Adrenal gland (tissue), 5 donors: ENCODE data around the gene SRSF10.

Experiments
- POLR2A ChIP-seq, 2 donors: fragments of 450-650 bp; IDR thresholded peaks; one replicate each; pipeline ENCODE4 v1.6.1; 2017; ENCODE audit warnings: antibody characterized with exemption in 2 of 2, mild to moderate bottlenecking in 2 of 2, moderate library complexity in 1 of 2
- TF ChIP-seq, protein P1 (sequence below), 6 experiments: fragments of 450-650 bp in 4 of 6; fragments of 200-600 bp in 2 of 6; sonication (generic) in 1 of 6; IDR thresholded peaks; 1 replicate in 5 of 6; 2 replicates in 1 of 6; pipeline versions ENCODE4 v1.5.1 to v1.8.0; 2016 to 2021; ENCODE audit warnings: antibody characterized with exemption in 6 of 6, mild to moderate bottlenecking in 2 of 6, moderate library complexity in 1 of 6
- donor health status: DM: no; HTN: no; CAD: no.

DNA sequence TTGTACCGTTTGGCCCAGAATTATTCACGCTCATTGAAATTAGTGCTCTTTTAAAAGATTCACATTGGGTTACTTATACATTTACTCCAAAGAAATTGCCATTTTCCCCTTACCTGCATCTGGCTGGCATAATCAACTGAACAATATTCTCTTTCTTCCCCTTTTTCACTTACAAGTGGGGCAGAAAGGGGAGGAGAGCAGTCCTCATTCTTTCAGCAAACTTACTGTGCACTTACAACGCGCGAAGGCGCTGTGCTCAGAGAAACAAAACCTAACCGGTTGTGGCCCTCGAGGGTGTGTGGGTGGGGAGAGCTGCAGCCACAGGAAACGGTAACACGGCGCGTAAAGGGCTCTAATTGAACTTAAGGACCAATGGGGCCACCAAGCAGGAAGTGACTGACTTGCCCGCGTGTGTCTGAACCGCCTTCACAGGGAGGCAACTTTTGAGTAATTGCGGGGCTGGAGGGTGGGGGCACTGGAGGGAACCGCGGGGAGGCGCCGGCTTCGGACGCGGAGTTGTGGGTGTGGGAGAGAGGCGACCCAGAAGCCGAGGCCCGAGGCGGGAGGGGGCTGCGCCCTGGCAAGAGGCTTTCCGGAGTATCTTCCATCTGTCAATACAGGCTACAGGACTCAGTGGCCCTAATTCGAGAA lies 21.2 kb downstream of the SRSF10 start:
- no peak for TF ChIP-seq POLR2A (IDR thresholded peaks at IDR 0.05)
- TF ChIP-seq, protein P1, sequence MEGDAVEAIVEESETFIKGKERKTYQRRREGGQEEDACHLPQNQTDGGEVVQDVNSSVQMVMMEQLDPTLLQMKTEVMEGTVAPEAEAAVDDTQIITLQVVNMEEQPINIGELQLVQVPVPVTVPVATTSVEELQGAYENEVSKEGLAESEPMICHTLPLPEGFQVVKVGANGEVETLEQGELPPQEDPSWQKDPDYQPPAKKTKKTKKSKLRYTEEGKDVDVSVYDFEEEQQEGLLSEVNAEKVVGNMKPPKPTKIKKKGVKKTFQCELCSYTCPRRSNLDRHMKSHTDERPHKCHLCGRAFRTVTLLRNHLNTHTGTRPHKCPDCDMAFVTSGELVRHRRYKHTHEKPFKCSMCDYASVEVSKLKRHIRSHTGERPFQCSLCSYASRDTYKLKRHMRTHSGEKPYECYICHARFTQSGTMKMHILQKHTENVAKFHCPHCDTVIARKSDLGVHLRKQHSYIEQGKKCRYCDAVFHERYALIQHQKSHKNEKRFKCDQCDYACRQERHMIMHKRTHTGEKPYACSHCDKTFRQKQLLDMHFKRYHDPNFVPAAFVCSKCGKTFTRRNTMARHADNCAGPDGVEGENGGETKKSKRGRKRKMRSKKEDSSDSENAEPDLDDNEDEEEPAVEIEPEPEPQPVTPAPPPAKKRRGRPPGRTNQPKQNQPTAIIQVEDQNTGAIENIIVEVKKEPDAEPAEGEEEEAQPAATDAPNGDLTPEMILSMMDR (IDR thresholded peaks at IDR 0.05) = peak in 3 of 6 experiments; percentile 13 to 46 (median 29)
